ENCODE measurements around the gene PRKD1.

- TF ChIP-seq CTCF (IDR thresholded peaks at IDR 0.05) (no peak), CHD2 (IDR thresholded peaks at IDR 0.05; ENCODE audit: low read length, partially characterized antibody) (no peak), TAF1 (IDR thresholded peaks at IDR 0.05; ENCODE audit: borderline replicate concordance, low read depth, low read length) (no peak)
Measured at GRCh38 chr14:29734732-29735131, 192.9 kb downstream of the PRKD1 start.

Data from SK-N-SH (cell line).